Stomach (tissue), 9 donors: ENCODE results near the gene FXYD3. TPM values are rescaled to one million over a fixed set of nuclear protein-coding genes. Genes with fewer than 3 reads are reported as not detected.
A peak's percentile ranks its signal among the peaks of the same experiment; 100 is the strongest.

Experiments used
- DNase-seq, 2 donors: peaks; one replicate each; pipeline versions ENCODE4 v3.0.0 to v3.0.0-alpha.2; 2013 to 2019
- H3K27ac ChIP-seq, 5 donors: fragments of 200-600 bp in 4 of 5; sonication (generic) in 4 of 5; one replicate each; pipeline ENCODE4 v1.5.1; 2013 to 2019; ENCODE audit warnings: mild to moderate bottlenecking in 1 of 5, moderate library complexity in 1 of 5
- H3K27me3 ChIP-seq, 3 donors: fragments of 200-600 bp; sonication (generic); one replicate each; pipeline ENCODE4 v1.5.1; 2017 to 2019; ENCODE audit warnings: mixed run types in 1 of 3
- H3K36me3 ChIP-seq, 4 donors: fragments of 200-600 bp; sonication (generic); 1 replicate in 3 of 4; 2 replicates in 1 of 4; pipeline ENCODE4 v1.5.1; 2016 to 2019
- H3K4me1 ChIP-seq, 4 donors: fragments of 200-600 bp; sonication (generic); one replicate each; pipeline ENCODE4 v1.5.1; 2016 to 2019
- H3K4me3 ChIP-seq, 4 donors: fragments of 200-600 bp; sonication (generic) in 3 of 4; one replicate each; pipeline ENCODE4 v1.5.1; 2016 to 2019; ENCODE audit warnings: mild to moderate bottlenecking in 1 of 4
- H3K9me3 ChIP-seq, 4 donors: fragments of 200-600 bp; sonication (generic); one replicate each; pipeline ENCODE4 v1.5.1; 2016 to 2019
- EP300 ChIP-seq: sonication (generic); formaldehyde crosslinking; IDR thresholded peaks from one replicate; pipeline ENCODE4 v1.6.1; 2017; ENCODE audit warnings: antibody characterized with exemption
- POLR2A ChIP-seq, 4 donors: fragments of 450-650 bp; IDR thresholded peaks; one replicate each; pipeline ENCODE4 v1.6.1; 2016; ENCODE audit warnings: antibody characterized with exemption in 4 of 4, control low read depth in 2 of 4, mild to moderate bottlenecking in 1 of 4, moderate library complexity in 1 of 4
- POLR2AphosphoS5 ChIP-seq, 3 donors: sonication (generic); formaldehyde crosslinking; IDR thresholded peaks; one replicate each; pipeline ENCODE4 v1.6.1; 2016; ENCODE audit warnings: antibody characterized with exemption in 3 of 3
- WGBS, 5 donors: extraction: QIAGEN DNeasy Blood & Tissue Kit in 3 of 5; methylation state at CpG; one replicate each; pipeline versions ENCODE4 v1.1.5 to v1.1.7; 2013 to 2018; 5-methylcytosine and 5-hydroxymethylcytosine counted together
- intact Hi-C: fragments of 100-400 bp; cut with DNase I; formaldehyde crosslinking; loops from one replicate; pipeline ENCODE4 v1.15.1; 2023; ENCODE audit warnings: low total_unique reads
- polyA plus RNA-seq, 3 donors: library from polyadenylated mRNA; stranded (reverse); fragments of 200-250 nt; gene quantifications; one replicate each; pipeline ENCODE4 v1.2.3, GENCODE V29; 2013
- total RNA-seq, 5 donors: library from RNA; depleted of rRNA; stranded (reverse); fragments of >200 nt; gene quantifications; one replicate each; pipeline versions ENCODE4 v1.1.0 to v1.2.3, GENCODE V29; 2014 to 2016
- TF ChIP-seq, protein P1 (sequence below), 7 experiments: fragments of 450-650 bp in 4 of 7; fragments of 200-600 bp in 3 of 7; sonication (generic) in 3 of 7; IDR thresholded peaks; one replicate each; pipeline ENCODE4 v1.5.1; 2016 to 2019; ENCODE audit warnings: antibody characterized with exemption in 7 of 7, control low read depth in 2 of 7, mild to moderate bottlenecking in 1 of 7
- donor health status: healthy with polysubstance abuse.
- donor health status: Bipolar disorder and iron deficiency.
- donor health status: healthy.

The FXYD3 gene
- total and polyA plus RNA-seq, 8 donors, result 84.8 to 800 (median 441) TPM

DNA sequence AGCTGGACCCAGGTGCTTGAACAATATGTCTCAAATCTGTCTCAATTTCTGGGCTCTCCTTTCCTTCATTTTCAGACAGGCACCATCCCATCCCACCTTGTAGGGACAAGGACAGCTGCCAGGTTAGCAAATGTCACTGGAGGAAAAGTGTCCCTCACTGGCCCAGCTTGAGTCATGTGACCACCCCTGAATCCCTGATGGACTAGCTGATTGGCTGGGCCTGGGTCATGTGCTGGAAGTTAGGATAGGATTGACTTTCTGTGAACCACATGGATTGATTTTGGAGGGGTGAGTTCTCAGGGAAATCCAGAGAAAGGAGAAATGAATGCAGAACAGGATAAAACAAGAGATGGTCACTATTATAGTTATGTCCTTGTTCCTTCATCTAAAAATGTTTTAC, 28.2 kb upstream of the FXYD3 start:
- Histone ChIP-seq H3K4me1 (peaks cover 7 to 15% (median 11%) of the 10 kb centered on the region in 4 donors), H3K27me3 (peaks cover 0 to 18% (median 4%) of the 10 kb centered on the region in 3 donors), H3K27ac (no peak overlapping the region), H3K9me3 (no peaks in the 10 kb centered on the region), H3K4me3 (no peak overlapping the region), H3K36me3 (no peaks in the 10 kb centered on the region)
- no peak for DNase-seq
- intact Hi-C loops, result no loop called here
- TF ChIP-seq EP300 (no peak), POLR2AphosphoS5 (IDR thresholded peaks at IDR 0.05) (no peak), POLR2A (IDR thresholded peaks at IDR 0.05) (no peak)
- TF ChIP-seq, protein P1, sequence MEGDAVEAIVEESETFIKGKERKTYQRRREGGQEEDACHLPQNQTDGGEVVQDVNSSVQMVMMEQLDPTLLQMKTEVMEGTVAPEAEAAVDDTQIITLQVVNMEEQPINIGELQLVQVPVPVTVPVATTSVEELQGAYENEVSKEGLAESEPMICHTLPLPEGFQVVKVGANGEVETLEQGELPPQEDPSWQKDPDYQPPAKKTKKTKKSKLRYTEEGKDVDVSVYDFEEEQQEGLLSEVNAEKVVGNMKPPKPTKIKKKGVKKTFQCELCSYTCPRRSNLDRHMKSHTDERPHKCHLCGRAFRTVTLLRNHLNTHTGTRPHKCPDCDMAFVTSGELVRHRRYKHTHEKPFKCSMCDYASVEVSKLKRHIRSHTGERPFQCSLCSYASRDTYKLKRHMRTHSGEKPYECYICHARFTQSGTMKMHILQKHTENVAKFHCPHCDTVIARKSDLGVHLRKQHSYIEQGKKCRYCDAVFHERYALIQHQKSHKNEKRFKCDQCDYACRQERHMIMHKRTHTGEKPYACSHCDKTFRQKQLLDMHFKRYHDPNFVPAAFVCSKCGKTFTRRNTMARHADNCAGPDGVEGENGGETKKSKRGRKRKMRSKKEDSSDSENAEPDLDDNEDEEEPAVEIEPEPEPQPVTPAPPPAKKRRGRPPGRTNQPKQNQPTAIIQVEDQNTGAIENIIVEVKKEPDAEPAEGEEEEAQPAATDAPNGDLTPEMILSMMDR (IDR thresholded peaks at IDR 0.05), result no peak

DNA sequence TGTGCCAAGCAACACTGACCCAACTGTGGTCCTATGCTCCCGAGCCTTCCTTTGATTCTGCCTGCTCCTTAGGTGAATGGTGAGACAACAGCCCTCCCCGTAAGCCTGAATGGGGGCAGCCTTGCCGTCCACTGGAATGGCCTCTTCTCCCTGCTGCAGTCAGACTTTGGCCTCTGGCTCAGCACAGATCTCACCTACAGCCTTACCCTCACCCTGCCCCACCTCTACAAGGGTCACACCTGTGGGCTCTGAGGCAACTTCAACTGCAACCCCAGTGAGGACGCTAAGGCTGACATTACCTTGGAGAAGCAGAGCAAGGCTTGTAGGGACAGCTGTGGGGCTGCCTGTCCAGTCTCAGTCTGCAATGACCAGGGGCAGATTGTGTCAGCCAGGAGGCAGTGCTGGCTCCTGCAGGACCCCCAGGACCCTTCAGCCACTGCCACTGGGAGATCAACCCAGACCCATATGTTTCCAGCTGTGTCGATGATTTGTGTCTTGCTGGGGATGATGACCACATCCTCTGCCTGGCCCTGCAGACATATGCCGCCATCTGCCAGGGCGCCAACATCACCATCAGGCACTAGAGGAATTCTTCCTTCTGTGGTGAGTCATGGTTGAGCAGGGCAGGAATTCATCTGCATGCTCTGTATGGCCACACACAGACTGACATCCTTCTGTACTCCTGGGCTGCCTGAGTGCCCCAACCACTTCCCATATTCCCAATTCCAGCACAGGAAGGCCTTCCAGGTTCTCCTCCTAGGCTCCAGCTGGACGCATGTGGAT, 27.3 kb upstream of the FXYD3 start:
- no peak for TF ChIP-seq POLR2AphosphoS5 (IDR thresholded peaks at IDR 0.05)
- TF ChIP-seq POLR2A (IDR thresholded peaks at IDR 0.05), result no peak
- H3K27ac ChIP-seq, result no peak overlapping the region
- intact Hi-C loops, result no loop called here

DNA sequence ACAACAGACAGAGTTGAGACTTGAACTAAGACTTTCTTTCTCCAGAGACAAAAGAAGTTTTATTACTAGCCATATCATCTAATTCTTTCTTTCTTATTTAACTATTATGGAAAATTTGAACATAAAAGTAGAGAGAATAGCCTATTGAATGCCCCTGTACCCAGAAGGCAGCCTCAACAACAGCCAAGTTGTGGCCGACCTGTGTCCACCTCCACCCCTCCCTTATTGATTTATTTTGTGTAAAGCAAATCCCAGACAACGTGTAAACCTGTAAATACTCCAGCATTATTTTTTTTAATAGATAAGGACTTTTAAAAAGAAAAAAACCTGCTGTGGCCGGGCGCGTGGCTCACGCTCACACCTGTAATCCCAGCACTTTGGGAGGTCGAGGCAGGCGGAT, 26.1 kb upstream of the FXYD3 start:
- 60 to 72% (median 67%) methylated on average over 8 of the region's 8 CpGs for WGBS, 5 donors
- no peak for TF ChIP-seq EP300
- TF ChIP-seq POLR2A (IDR thresholded peaks at IDR 0.05), result no peak
- TF ChIP-seq, protein P1 (IDR thresholded peaks at IDR 0.05), result no peak
- TF ChIP-seq POLR2AphosphoS5 (IDR thresholded peaks at IDR 0.05), result no peak
- intact Hi-C loops, result no loop called here
- H3K9me3 ChIP-seq, result no peaks in the 10 kb centered on the region
- H3K27me3 ChIP-seq, result peaks cover 0 to 18% (median 4%) of the 10 kb centered on the region in 3 donors
- no peaks in the 10 kb centered on the region for H3K36me3 ChIP-seq
- H3K4me3 ChIP-seq, result no peak overlapping the region
- no peak overlapping the region for H3K27ac ChIP-seq
- peaks cover 7 to 15% (median 11%) of the 10 kb centered on the region in 4 donors for H3K4me1 ChIP-seq
- no peak for DNase-seq

More for the DNA sequence above, 27.3 kb upstream of the FXYD3 start:
- DNase-seq, result peak in 1 of 2 donors; percentile 36
- H3K36me3 ChIP-seq, result no peaks in the 10 kb centered on the region
- peaks cover 0 to 18% (median 4%) of the 10 kb centered on the region in 3 donors for H3K27me3 ChIP-seq
- H3K4me3 ChIP-seq, result no peak overlapping the region
- H3K4me1 ChIP-seq, result peaks cover 7 to 15% (median 11%) of the 10 kb centered on the region in 4 donors
- 73 to 84% (median 81%) methylated on average over 7 to 8 of the region's 8 CpGs for WGBS, 5 donors
- H3K9me3 ChIP-seq, result no peaks in the 10 kb centered on the region

DNA sequence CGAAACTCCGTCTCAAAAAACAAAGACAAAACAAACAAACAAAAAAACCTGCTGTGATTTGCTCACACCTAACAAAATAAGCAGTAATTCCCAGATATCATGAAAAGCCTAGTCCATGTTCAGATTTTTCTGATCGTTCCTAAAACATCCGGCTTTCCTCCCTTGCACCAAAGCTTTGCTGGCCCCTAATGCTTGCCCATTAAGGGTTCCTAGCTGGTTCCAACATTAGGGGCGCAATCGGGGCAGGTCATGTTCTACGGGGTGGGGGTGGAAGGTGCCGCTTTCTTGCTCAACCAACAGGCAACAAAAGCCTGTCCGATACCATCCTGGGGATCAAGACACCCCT, 25.5 kb upstream of the FXYD3 start:
- intact Hi-C loops, result no loop called here
- no peak for DNase-seq
- TF ChIP-seq POLR2A (IDR thresholded peaks at IDR 0.05) (no peak), POLR2AphosphoS5 (IDR thresholded peaks at IDR 0.05) (no peak), EP300 (no peak)
- TF ChIP-seq, protein P1 (IDR thresholded peaks at IDR 0.05), result no peak
- Histone ChIP-seq H3K4me3 (peak overlapping the region in 2 of 4 donors; percentile 18 to 28), H3K9me3 (no peaks in the 10 kb centered on the region), H3K27ac (peak overlapping the region in 1 of 5 donors; percentile 43), H3K4me1 (peaks cover 7 to 15% (median 11%) of the 10 kb centered on the region in 4 donors), H3K27me3 (peaks cover 0 to 18% (median 4%) of the 10 kb centered on the region in 3 donors), H3K36me3 (no peaks in the 10 kb centered on the region)
- 21 to 40% (median 24%) methylated on average over 9 of the region's 9 CpGs for WGBS, 5 donors
